ENCODE data around the gene SIRT5. TPM values are rescaled to one million over a fixed set of nuclear protein-coding genes. Genes with fewer than 3 reads are reported as not detected.

Gene SIRT5
- total RNA-seq, 4 donors from 2014 or later: 10.5 to 20.4 (median 12.4) TPM

GRCh38 chr6:13635948-13636658 lies 61.7 kb downstream of the SIRT5 start:
- no peaks in the 10 kb centered on the region for H3K4me1 ChIP-seq
- TF ChIP-seq CTCF (IDR thresholded peaks at IDR 0.05) (no peak), POLR2A (IDR thresholded peaks at IDR 0.05) (no peak)
- H3K9me3 ChIP-seq: no peaks in the 10 kb centered on the region
- 79 to 82% methylated on average over 4 of the region's 4 CpGs for WGBS, 2 donors
- H3K36me3 ChIP-seq: peaks cover 8 to 12% of the 10 kb centered on the region in 2 donors
- intact Hi-C loops (cut with DNase I): no loop called here
- no peaks in the 10 kb centered on the region for H3K27me3 ChIP-seq
- no peak overlapping the region for H3K27ac ChIP-seq
- H3K4me3 ChIP-seq (replicated peaks in 1 of 3): no peak overlapping the region
- no peak for DNase-seq

DNA sequence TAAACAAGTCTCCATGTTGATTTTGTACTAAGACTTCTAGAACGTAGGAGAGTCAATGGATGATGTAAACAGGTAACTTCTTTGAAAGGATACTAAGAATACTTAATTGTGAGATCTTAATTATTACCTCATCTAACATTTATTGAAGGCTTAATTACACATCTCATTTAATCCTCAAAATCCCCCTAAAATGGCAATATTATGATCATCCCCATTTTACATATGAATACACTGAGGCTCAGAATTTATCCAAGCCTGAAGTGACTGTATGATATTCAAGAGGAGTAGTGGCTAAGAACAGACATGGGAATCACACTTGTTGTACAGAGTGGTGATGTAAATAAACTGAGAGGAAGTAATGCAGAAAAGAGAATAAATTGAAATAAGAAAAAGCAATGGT lies 63.6 kb downstream of the SIRT5 start:
- no peak for DNase-seq
- Histone ChIP-seq H3K9me3 (no peaks in the 10 kb centered on the region), H3K4me3 (replicated peaks in 1 of 3) (no peak overlapping the region), H3K27ac (no peak overlapping the region), H3K27me3 (no peaks in the 10 kb centered on the region), H3K36me3 (peaks cover 8 to 12% of the 10 kb centered on the region in 2 donors), H3K4me1 (no peaks in the 10 kb centered on the region)
- no peak for TF ChIP-seq CTCF (IDR thresholded peaks at IDR 0.05)
- no peak for TF ChIP-seq POLR2A (IDR thresholded peaks at IDR 0.05)
- intact Hi-C loops (cut with DNase I): no loop called here
- 92 to 100% methylated on average over 1 of the region's 1 CpG for WGBS, 2 donors

- Histone ChIP-seq H3K27me3 (no peaks in the 10 kb centered on the region), H3K36me3 (peaks cover 8 to 12% of the 10 kb centered on the region in 2 donors), H3K27ac (no peak overlapping the region), H3K4me3 (replicated peaks in 1 of 3) (no peak overlapping the region), H3K9me3 (no peaks in the 10 kb centered on the region), H3K4me1 (no peaks in the 10 kb centered on the region)
- WGBS, 2 donors: 87 to 94% methylated on average over 4 of the region's 4 CpGs
- intact Hi-C loops (cut with DNase I): no loop called here
- TF ChIP-seq CTCF (IDR thresholded peaks at IDR 0.05) (no peak), POLR2A (IDR thresholded peaks at IDR 0.05) (no peak)
- no peak for DNase-seq
Observed at GRCh38 chr6:13638626-13639025, 64.2 kb downstream of the SIRT5 start.

GRCh38 chr6:13641315-13641714 lies 66.9 kb downstream of the SIRT5 start:
- H3K4me3 ChIP-seq (replicated peaks in 1 of 3): no peak overlapping the region
- no peaks in the 10 kb centered on the region for H3K4me1 ChIP-seq
- no peak overlapping the region for H3K27ac ChIP-seq
- H3K9me3 ChIP-seq: no peaks in the 10 kb centered on the region
- H3K27me3 ChIP-seq: no peaks in the 10 kb centered on the region
- TF ChIP-seq CTCF (IDR thresholded peaks at IDR 0.05): no peak
- no peak for DNase-seq
- WGBS, 2 donors: 58 to 63% methylated on average over 5 of the region's 5 CpGs
- H3K36me3 ChIP-seq: peaks cover 8 to 12% of the 10 kb centered on the region in 2 donors
- intact Hi-C loops (cut with DNase I): no loop called here

DNA sequence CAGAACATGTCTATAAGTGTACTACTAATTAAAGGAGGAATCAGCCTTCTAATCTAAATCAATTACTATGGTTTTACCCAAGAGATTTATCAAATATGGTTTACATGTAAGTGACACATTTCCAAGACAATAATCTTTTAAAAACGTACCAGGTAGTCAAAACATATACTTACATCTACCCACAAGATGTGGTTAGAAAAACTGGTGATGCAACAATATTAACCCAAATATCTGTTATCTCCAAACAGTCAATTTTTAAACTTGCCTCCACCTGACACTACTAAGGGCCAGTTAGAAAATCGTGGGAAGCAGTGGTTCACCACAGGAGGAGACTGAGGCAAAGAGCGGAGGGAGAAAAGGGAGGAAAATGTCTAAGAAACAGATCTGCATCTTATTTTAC lies 68.7 kb downstream of the SIRT5 start:
- intact Hi-C loops (cut with DNase I): no loop called here
- Histone ChIP-seq H3K4me3 (replicated peaks in 1 of 3) (no peak overlapping the region), H3K4me1 (no peaks in the 10 kb centered on the region), H3K9me3 (no peaks in the 10 kb centered on the region), H3K36me3 (peaks cover 8 to 12% of the 10 kb centered on the region in 2 donors), H3K27ac (no peak overlapping the region), H3K27me3 (no peaks in the 10 kb centered on the region)
- no peak for DNase-seq
- no peak for TF ChIP-seq CTCF (IDR thresholded peaks at IDR 0.05)
- TF ChIP-seq POLR2A (IDR thresholded peaks at IDR 0.05): no peak
- WGBS, 2 donors: 93% methylated on average over 3 of the region's 3 CpGs

Measured in thyroid gland (tissue), 4 donors.